HepG2 (cell line): Measurements from ENCODE around the gene RSPH1. TPM values are rescaled to one million over a fixed set of nuclear protein-coding genes. Genes with fewer than 3 reads are reported as not detected.

Experiments
- ATAC-seq: fragments of 200-7000 bp; cut with Tn5 transposase; 3 replicates; pipeline ENCODE4 v1.9.1; 2020; ENCODE audit warnings: mild to moderate bottlenecking, moderate library complexity
- BruUV-seq: library from RNA; stranded (reverse); fragments of 400-500 nt; replicated peaks from 2 replicates; lab custom pipeline; 2021; lab: Mats Ljungman, UMichigan
- CTCF ChIA-PET: fragments of 300-600 bp; formaldehyde crosslinking; extraction: SDS; loops from one replicate; lab custom pipeline; 2021; ENCODE audit warnings: low total read pairs, inconsistent platforms, low intra/inter-chr PET ratio; lab: Yijun Ruan, JAX
- POLR2A ChIA-PET: fragments of 350-600 bp; sonication (Branson Sonifier 250); formaldehyde crosslinking; loops from one replicate; lab custom pipeline; 2020; ENCODE audit warnings: antibody characterized with exemption, inconsistent platforms; lab: Yijun Ruan, JAX
- DNase-seq: peaks from one replicate; pipeline ENCODE4 v3.0.0-alpha.2; 2015; ENCODE audit warnings: low spot score
- FAIRE-seq: peaks from 3 replicates; lab custom pipeline; 2011; peaks lifted over from hg19 to GRCh38; lab: Jason Lieb, UNC
- H2AFZ ChIP-seq: one replicate; pipeline ENCODE4 v1.6.1; 2011; ENCODE audit warnings: low read length, inconsistent platforms
- H3K27ac ChIP-seq: fragments of 300-600 bp; 3 replicates; pipeline ENCODE4 v1.8.0; 2011; ENCODE audit warnings: mixed run types, mild to moderate bottlenecking, mixed read lengths, low read length, inconsistent platforms; ENCODE audit not compliant: insufficient read depth; ENCODE audit errors: extremely low read length
- H3K27me3 ChIP-seq, 2 experiments: fragments of 200-600 bp in 1 of 2; 2 replicates in 1 of 2; 3 replicates in 1 of 2; pipeline versions ENCODE4 v1.6.0 to v1.8.0; 2011; ENCODE audit warnings: low read length in 2 of 2, mild to moderate bottlenecking in 2 of 2, moderate library complexity in 2 of 2, inconsistent platforms in 1 of 2; ENCODE audit not compliant: insufficient read depth in 2 of 2, control insufficient read depth in 1 of 2
- H3K36me3 ChIP-seq, 2 experiments: fragments of 200-600 bp in 1 of 2; replicated peaks in 1 of 2; 2 replicates in 1 of 2; 3 replicates in 1 of 2; pipeline versions ENCODE4 v1.5.1 to v1.8.0; 2011; ENCODE audit warnings: low read length in 2 of 2, inconsistent platforms in 1 of 2; ENCODE audit not compliant: insufficient read depth in 2 of 2, control insufficient read depth in 1 of 2
- H3K4me1 ChIP-seq: 2 replicates; pipeline ENCODE4 v1.5.1; 2012; ENCODE audit warnings: low read length, inconsistent platforms; ENCODE audit not compliant: insufficient read depth
- H3K4me2 ChIP-seq: 2 replicates; pipeline ENCODE4 v1.6.0; 2011; ENCODE audit warnings: low read depth, low read length, inconsistent platforms
- H3K4me3 ChIP-seq, 3 experiments: fragments of 200-600 bp in 1 of 3; sonication (generic), shearing (Covaris generic) in 1 of 3; replicated peaks in 1 of 3; 2 replicates each; pipeline ENCODE4 v1.5.1; 2011 to 2016; ENCODE audit warnings: low read length in 3 of 3, inconsistent platforms in 2 of 3, low read depth in 2 of 3, mild to moderate bottlenecking in 2 of 3, control low read depth in 1 of 3, mixed read lengths in 1 of 3; ENCODE audit not compliant: insufficient read depth in 1 of 3
- H3K79me2 ChIP-seq: one replicate; pipeline ENCODE4 v1.6.1; 2011; ENCODE audit warnings: low read length, inconsistent platforms; ENCODE audit not compliant: insufficient read depth
- H3K9ac ChIP-seq: 2 replicates; pipeline ENCODE4 v1.6.0; 2011; ENCODE audit warnings: mild to moderate bottlenecking, low read depth, low read length, inconsistent platforms; ENCODE audit not compliant: insufficient read depth
- H3K9me3 ChIP-seq: 2 replicates; pipeline ENCODE4 v1.5.1; 2012; ENCODE audit warnings: mild to moderate bottlenecking, low read length
- H4K20me1 ChIP-seq: 2 replicates; pipeline ENCODE4 v1.6.0; 2011; ENCODE audit warnings: inconsistent platforms, mild to moderate bottlenecking, low read length, moderate library complexity; ENCODE audit not compliant: insufficient read depth
- CREM ChIP-seq, 2 experiments: sonication (generic) in 1 of 2; formaldehyde crosslinking in 1 of 2; IDR thresholded peaks; 2 replicates each; pipeline versions ENCODE4 v1.4.0 to v1.6.1; 2016 to 2020; ENCODE audit warnings: antibody characterized with exemption in 1 of 2, mild to moderate bottlenecking in 1 of 2, missing genetic modification reagents in 1 of 2
- DBP ChIP-seq: sonication (generic); formaldehyde crosslinking; IDR thresholded peaks from 2 replicates; pipeline ENCODE4 v1.4.0; 2020; ENCODE audit warnings: missing genetic modification reagents; ENCODE audit errors: not compliant biosample characterization
- FOXK1 ChIP-seq: sonication (generic); formaldehyde crosslinking; IDR thresholded peaks from 2 replicates; pipeline ENCODE4 v1.4.0; 2020; ENCODE audit warnings: low read depth, missing genetic modification reagents, borderline replicate concordance
- HMGA1 ChIP-seq: sonication (generic); formaldehyde crosslinking; conservative IDR thresholded peaks from 2 replicates; pipeline ENCODE4 v1.4.0; 2020; ENCODE audit warnings: missing genetic modification reagents
- HNF4A ChIP-seq: sonication (generic); formaldehyde crosslinking; IDR thresholded peaks from 2 replicates; pipeline ENCODE4 v1.4.0; 2020; ENCODE audit warnings: missing genetic modification reagents
- NFE2L2 ChIP-seq: fragments of 150-350 bp; IDR thresholded peaks from 2 replicates; pipeline ENCODE4 v1.6.1; 2014; ENCODE audit warnings: low read length
- POLR2A ChIP-seq, 2 experiments: IDR thresholded peaks; 2 replicates each; pipeline ENCODE4 v1.6.1; 2011; ENCODE audit warnings: low read depth in 2 of 2, low read length in 2 of 2, mild to moderate bottlenecking in 1 of 2, moderate library complexity in 1 of 2; ENCODE audit not compliant: insufficient read depth in 1 of 2
- PREB ChIP-seq: sonication (generic); formaldehyde crosslinking; IDR thresholded peaks from 2 replicates; pipeline ENCODE4 v1.4.0; 2020; ENCODE audit warnings: missing genetic modification reagents
- SPEN ChIP-seq: sonication (generic); formaldehyde crosslinking; IDR thresholded peaks from 2 replicates; pipeline ENCODE4 v1.5.1; 2020; ENCODE audit warnings: low read depth, mild to moderate bottlenecking, missing genetic modification reagents
- ZFP82 ChIP-seq: sonication (generic); formaldehyde crosslinking; IDR thresholded peaks from 2 replicates; pipeline ENCODE4 v1.5.1; 2020; ENCODE audit warnings: mild to moderate bottlenecking, missing genetic modification reagents, borderline replicate concordance
- ZFYVE20 ChIP-seq: sonication (generic); formaldehyde crosslinking; IDR thresholded peaks from 2 replicates; pipeline ENCODE4 v1.8.0; 2023; ENCODE audit warnings: low read depth, mild to moderate bottlenecking, moderate library complexity, missing genetic modification reagents, borderline replicate concordance
- ZSCAN29 ChIP-seq: sonication (generic); formaldehyde crosslinking; conservative IDR thresholded peaks from 2 replicates; pipeline ENCODE4 v1.4.0; 2020; ENCODE audit warnings: mild to moderate bottlenecking, missing genetic modification reagents
- ZUFSP ChIP-seq: sonication (generic); formaldehyde crosslinking; IDR thresholded peaks from 2 replicates; pipeline ENCODE4 v1.9.0; 2021; ENCODE audit warnings: missing genetic modification reagents, mild to moderate bottlenecking, borderline replicate concordance
- WGBS: methylation state at CpG from one replicate; pipeline ENCODE4 v1.1.6; 2017; ENCODE audit warnings: low lambda C conversion rate; 5-methylcytosine and 5-hydroxymethylcytosine counted together
- in situ Hi-C: cut with HindIII; loops from 2 replicates; pipeline ENCODE4 v1.10.0; 2017; ENCODE audit warnings: low pct_unique_long_range_greater_than_20kb; ENCODE audit not compliant: extremely low pct_ligation_motif_present
- intact Hi-C: fragments of 100-400 bp; cut with micrococcal nuclease; formaldehyde crosslinking; loops from one replicate; pipeline ENCODE4 v1.10.0; 2022; ENCODE audit not compliant: unreplicated experiment
- polyA plus RNA-seq, 8 experiments: library from polyadenylated mRNA; depleted of rRNA in 3 of 8; stranded (reverse) in 7 of 8; unstranded in 1 of 8; fragments of >200 nt; fragmentation: Illumina TruSeq in 4 of 8; extraction: Trizol in 4 of 8; gene quantifications; 2 replicates each; pipeline versions ENCODE4 v1.2.1 to v1.2.3, GENCODE V29; 2011 to 2016; ENCODE audit warnings: low read depth in 4 of 8, missing spikeins in 1 of 8, mixed read lengths in 1 of 8; ENCODE audit not compliant: insufficient read depth in 1 of 8
- total RNA-seq, 5 experiments: library from RNA; depleted of rRNA; stranded (reverse); fragments of >200 nt; fragmentation: Illumina TruSeq; extraction: Trizol; gene quantifications; 2 replicates each; pipeline ENCODE4 v1.2.3, GENCODE V29; 2016; ENCODE audit warnings: low read depth in 1 of 5

Gene RSPH1
- total and polyA plus RNA-seq, 2 of the 13 experiments (the other 11 are each of a cell fraction or from before 2014, with no cell fraction given): not detected

GRCh38 chr21:42493109-42494060 lies 2.6 kb downstream of the RSPH1 start:
- Histone ChIP-seq H3K9ac (no peak overlapping the region), H3K4me2 (no peak overlapping the region), H4K20me1 (no peaks in the 10 kb centered on the region), H3K4me1 (peaks cover 25% of the 10 kb centered on the region), H2AFZ (no peak overlapping the region), H3K27me3 (peaks cover 0 to 10% of the 10 kb centered on the region in 2 experiments; a peak in 2 of 5 replicates), H3K4me3 (no peak overlapping the region), H3K79me2 (no peaks in the 10 kb centered on the region), H3K36me3 (no peaks in the 10 kb centered on the region), H3K9me3 (0 out of 2 replicates have a peak, but pooled peaks cover 5% of the 10 kb centered on the region), H3K27ac (no peak overlapping the region)
- in situ Hi-C loops (no loop called here), intact Hi-C loops (no loop called here)
- CTCF ChIA-PET: no interaction called here
- 15% methylated on average over 12 of the region's 13 CpGs for WGBS
- no peak for FAIRE-seq
- BruUV-seq: no TSS peak
- ATAC-seq: no peak
- no peak for DNase-seq
- no peak for TF ChIP-seq SPEN (CRISPR knock-in tag)
- TF ChIP-seq HNF4A (CRISPR knock-in tag): 0 out of 2 replicates have a peak, but pooled peaks have one; percentile 14
- POLR2A ChIA-PET: no interaction called here

GRCh38 chr21:42492201-42492600 lies 3.8 kb downstream of the RSPH1 start:
- ChIA-PET POLR2A (no interaction called here), CTCF (no interaction called here)
- FAIRE-seq (no peak), DNase-seq (no peak), ATAC-seq (no peak)
- H3K4me2 ChIP-seq: no peak overlapping the region
- H2AFZ ChIP-seq: no peak overlapping the region
- no peak overlapping the region for H3K4me3 ChIP-seq
- H3K4me1 ChIP-seq: peaks cover 25% of the 10 kb centered on the region
- BruUV-seq: no TSS peak
- no peak overlapping the region for H3K9ac ChIP-seq
- WGBS: 80% methylated on average over 7 of the region's 8 CpGs
- H3K27ac ChIP-seq: no peak overlapping the region
- no peaks in the 10 kb centered on the region for H3K36me3 ChIP-seq
- intact Hi-C loops: no loop called here
- H4K20me1 ChIP-seq: no peaks in the 10 kb centered on the region
- H3K27me3 ChIP-seq: peaks cover 0 to 10% of the 10 kb centered on the region in 2 experiments; a peak in 2 of 5 replicates
- no peaks in the 10 kb centered on the region for H3K79me2 ChIP-seq
- in situ Hi-C loops: no loop called here
- H3K9me3 ChIP-seq: 0 out of 2 replicates have a peak, but pooled peaks cover 5% of the 10 kb centered on the region
- TF ChIP-seq DBP (CRISPR knock-in tag): no peak
- TF ChIP-seq PREB: no peak
- TF ChIP-seq POLR2A (IDR thresholded peaks at IDR 0.05; ENCODE audit: insufficient read depth in 1 of 2, low read depth in 2 of 2, low read length in 2 of 2): no peak
- TF ChIP-seq CREM (IDR thresholded peaks at IDR 0.05): no peak
- no peak for TF ChIP-seq CREM (CRISPR knock-in tag; IDR thresholded peaks at IDR 0.05)
- no peak for TF ChIP-seq NFE2L2
- TF ChIP-seq ZFP82 (CRISPR knock-in tag): no peak
- no peak for TF ChIP-seq ZFYVE20 (CRISPR knock-in tag)
- TF ChIP-seq HMGA1 (CRISPR knock-in tag): no peak
- no peak for TF ChIP-seq FOXK1 (CRISPR knock-in tag)
- TF ChIP-seq ZUFSP: no peak
- TF ChIP-seq ZSCAN29 (CRISPR knock-in tag): no peak
